ENCODE measurements around the gene KRTAP5-6. TPM values are rescaled to one million over a fixed set of nuclear protein-coding genes. Genes with fewer than 3 reads are reported as not detected.

The KRTAP5-6 gene
- polyA plus RNA-seq, 2 of the 4 experiments (the other 2 are of a cell fraction) = not detected

- H3K4me1 ChIP-seq = no peaks in the 10 kb centered on the region
- TF ChIP-seq JUN (IDR thresholded peaks at IDR 0.05) = no peak
- no peak for TF ChIP-seq JUNB (IDR thresholded peaks at IDR 0.05)
- TF ChIP-seq RARB (CRISPR knock-in tag; IDR thresholded peaks at IDR 0.05) = no peak
- no peak for TF ChIP-seq MAZ (IDR thresholded peaks at IDR 0.05; ENCODE audit: borderline replicate concordance, low read depth, low read length)
- TF ChIP-seq NPAS2 (CRISPR knock-in tag; IDR thresholded peaks at IDR 0.05; ENCODE audit: borderline replicate concordance) = no peak
- no peak for TF ChIP-seq MYC (IDR thresholded peaks at IDR 0.05; ENCODE audit: borderline replicate concordance, low read length)
- TF ChIP-seq FOXS1 (CRISPR knock-in tag; IDR thresholded peaks at IDR 0.05) = no peak
- no peak for TF ChIP-seq REST (IDR thresholded peaks at IDR 0.05)
- no peak for TF ChIP-seq TFCP2L1 (CRISPR knock-in tag; IDR thresholded peaks at IDR 0.05)
- TF ChIP-seq HDAC2 (IDR thresholded peaks at IDR 0.05) = no peak
- TF ChIP-seq KDM1A (IDR thresholded peaks at IDR 0.05; ENCODE audit: low read depth) = no peak
- TF ChIP-seq ESRRA (IDR thresholded peaks at IDR 0.05; ENCODE audit: borderline replicate concordance, low read length) = no peak
- no peak for TF ChIP-seq ZNF302 (CRISPR knock-in tag; IDR thresholded peaks at IDR 0.05)
- no peak for TF ChIP-seq ZC3H11A (IDR thresholded peaks at IDR 0.05)
- no peak for TF ChIP-seq EHF (CRISPR knock-in tag; IDR thresholded peaks at IDR 0.05)
- no peak for TF ChIP-seq POLR2A (IDR thresholded peaks at IDR 0.05; ENCODE audit: low read length)
- 67% methylated on average over 11 of the region's 11 CpGs for WGBS (ENCODE audit: missing lambda C conversion rate)
- no peak overlapping the region for H3K4me3 ChIP-seq
- no peak for FAIRE-seq
- no peak overlapping the region for H3K27ac ChIP-seq
- ChIA-PET CTCF (interaction anchor here (1.0 to 7.7 kb wide), 5 partner anchors 18 to 481 kb away, joined by 3 to 34 read pairs (median 5); no protein-coding TSS in a partner anchor), POLR2A (no interaction called here)
- no peaks in the 10 kb centered on the region for H3K9me3 ChIP-seq
- ATAC-seq = 0 out of 6 replicates have a peak, but pooled peaks of 1 of the 2 experiments have one; percentile 35
- no peak overlapping the region for H3K4me2 ChIP-seq
- DNase-seq (ENCODE audit: low read depth in 1 of 2, low spot score in 1 of 2) = no peak
These were observed 26.1 kb upstream of the KRTAP5-6 start for GRCh38 chr11:1670905-1671371.

GRCh38 chr11:1671658-1672057, 25.3 kb upstream of the KRTAP5-6 start:
- ATAC-seq (no peak), FAIRE-seq (no peak), DNase-seq (ENCODE audit: low read depth in 1 of 2, low spot score in 1 of 2) (no peak)
- H3K4me1 ChIP-seq = no peaks in the 10 kb centered on the region
- H3K9me3 ChIP-seq = no peaks in the 10 kb centered on the region
- ChIA-PET POLR2A (no interaction called here), CTCF (interaction anchor here (0.7 to 7.7 kb wide), 6 partner anchors 19 to 480 kb away, joined by 3 to 34 read pairs (median 4); no protein-coding TSS in a partner anchor)
- no peak overlapping the region for H3K27ac ChIP-seq
- no peak for TF ChIP-seq FOXS1 (CRISPR knock-in tag; IDR thresholded peaks at IDR 0.05)
- no peak for TF ChIP-seq CBX8 (IDR thresholded peaks at IDR 0.05)
- no peak for TF ChIP-seq TFCP2L1 (CRISPR knock-in tag; IDR thresholded peaks at IDR 0.05)
- TF ChIP-seq USF2 (IDR thresholded peaks at IDR 0.05) = no peak
- TF ChIP-seq POLR2A (IDR thresholded peaks at IDR 0.05; ENCODE audit: low read length) = no peak
- no peak for TF ChIP-seq MAFK (IDR thresholded peaks at IDR 0.05; ENCODE audit: partially characterized antibody)
- H3K4me3 ChIP-seq = no peak overlapping the region
- H3K4me2 ChIP-seq = no peak overlapping the region
- WGBS (ENCODE audit: missing lambda C conversion rate) = 45% methylated on average over 11 of the region's 11 CpGs

GRCh38 chr11:1672613-1673350, 24.2 kb upstream of the KRTAP5-6 start:
- ChIA-PET CTCF (interaction anchor here (1.2 to 7.7 kb wide), 3 partner anchors 20 to 37 kb away, joined by 4 to 34 read pairs (median 5); no protein-coding TSS in a partner anchor), POLR2A (no interaction called here)
- no peak for DNase-seq (ENCODE audit: low read depth in 1 of 2, low spot score in 1 of 2)
- Histone ChIP-seq H3K27ac (no peak overlapping the region), H3K4me2 (no peak overlapping the region), H3K4me1 (no peaks in the 10 kb centered on the region), H3K4me3 (no peak overlapping the region), H3K9me3 (no peaks in the 10 kb centered on the region)
- no peak for FAIRE-seq
- 61% methylated on average over 15 of the region's 15 CpGs for WGBS (ENCODE audit: missing lambda C conversion rate)
- ATAC-seq = no peak
- TF ChIP-seq GATA3 (IDR thresholded peaks at IDR 0.05; ENCODE audit: borderline replicate concordance) (no peak), ZNF302 (CRISPR knock-in tag; IDR thresholded peaks at IDR 0.05) (no peak), RARB (CRISPR knock-in tag; IDR thresholded peaks at IDR 0.05) (no peak), HMGXB4 (CRISPR knock-in tag; IDR thresholded peaks at IDR 0.05; ENCODE audit: borderline replicate concordance) (no peak), NFE2L2 (conservative IDR thresholded peaks at IDR 0.05; ENCODE audit: low read length) (no peak), FOSL2 (IDR thresholded peaks at IDR 0.05) (no peak), FOSL2 (CRISPR knock-in tag; IDR thresholded peaks at IDR 0.05) (no peak), PHF8 (IDR thresholded peaks at IDR 0.05; ENCODE audit: borderline replicate concordance, low read depth) (no peak), E2F6 (IDR thresholded peaks at IDR 0.05; ENCODE audit: borderline replicate concordance, low read depth) (no peak), ZC3H11A (IDR thresholded peaks at IDR 0.05) (no peak), HEYL (CRISPR knock-in tag; IDR thresholded peaks at IDR 0.05) (no peak), TFCP2L1 (CRISPR knock-in tag; IDR thresholded peaks at IDR 0.05) (no peak)

Measured in A549 (cell line).